WTC11 (cell line): Measurements from ENCODE around the gene TBCB. TPM values are rescaled to one million over a fixed set of nuclear protein-coding genes. Genes with fewer than 3 reads are reported as not detected.

Experiments
- ARID4B ChIP-seq: sonication (generic); formaldehyde crosslinking; IDR thresholded peaks from 2 replicates; pipeline ENCODE4 v1.8.0; 2023; ENCODE audit warnings: missing genetic modification reagents, mild to moderate bottlenecking, borderline replicate concordance
- ATF1 ChIP-seq: sonication (generic); formaldehyde crosslinking; IDR thresholded peaks from 2 replicates; pipeline ENCODE4 v1.8.1; 2023; ENCODE audit warnings: mild to moderate bottlenecking, moderate library complexity, missing genetic modification reagents
- CREB1 ChIP-seq: sonication (generic); formaldehyde crosslinking; IDR thresholded peaks from 2 replicates; pipeline ENCODE4 v1.8.0; 2023; ENCODE audit warnings: mild to moderate bottlenecking, missing genetic modification reagents
- ESRRA ChIP-seq: sonication (generic); formaldehyde crosslinking; IDR thresholded peaks from 2 replicates; pipeline ENCODE4 v1.8.1; 2022; ENCODE audit warnings: mild to moderate bottlenecking, missing genetic modification reagents, borderline replicate concordance
- FOXJ3 ChIP-seq: sonication (generic); formaldehyde crosslinking; IDR thresholded peaks from 2 replicates; pipeline ENCODE4 v1.9.0; 2021; ENCODE audit warnings: missing genetic modification reagents, mild to moderate bottlenecking, borderline replicate concordance
- HMGA2 ChIP-seq: fragments of 250-450 bp; sonication (Bioruptor Pico); IDR thresholded peaks from 2 replicates; pipeline ENCODE4 v1.4.0; 2021; ENCODE audit warnings: mild to moderate bottlenecking, moderate library complexity
- JUN ChIP-seq: sonication (generic); formaldehyde crosslinking; IDR thresholded peaks from 2 replicates; pipeline ENCODE4 v1.8.0; 2023; ENCODE audit warnings: mild to moderate bottlenecking, missing genetic modification reagents
- MLX ChIP-seq: sonication (generic); formaldehyde crosslinking; IDR thresholded peaks from 2 replicates; pipeline ENCODE4 v1.8.1; 2023; ENCODE audit warnings: mild to moderate bottlenecking, missing genetic modification reagents, moderate library complexity
- MXD4 ChIP-seq: fragments of 250-450 bp; sonication (Bioruptor Pico); IDR thresholded peaks from 2 replicates; pipeline ENCODE4 v1.8.0; 2021; ENCODE audit warnings: mild to moderate bottlenecking, moderate library complexity, borderline replicate concordance
- RELA ChIP-seq: sonication (generic); formaldehyde crosslinking; IDR thresholded peaks from 2 replicates; pipeline ENCODE4 v1.8.1; 2022; ENCODE audit warnings: missing genetic modification reagents, mild to moderate bottlenecking, borderline replicate concordance
- SP1 ChIP-seq: sonication (generic); formaldehyde crosslinking; conservative IDR thresholded peaks from 2 replicates; pipeline ENCODE4 v1.8.1; 2022; ENCODE audit warnings: missing genetic modification reagents
- TEAD1 ChIP-seq: sonication (generic); formaldehyde crosslinking; IDR thresholded peaks from 2 replicates; pipeline ENCODE4 v1.8.0; 2022; ENCODE audit warnings: mild to moderate bottlenecking, missing genetic modification reagents
- ZNF138 ChIP-seq: sonication (generic); formaldehyde crosslinking; conservative IDR thresholded peaks from 2 replicates; pipeline ENCODE4 v1.8.1; 2022; ENCODE audit warnings: mild to moderate bottlenecking, moderate library complexity, missing genetic modification reagents
- ZNF219 ChIP-seq: sonication (generic); formaldehyde crosslinking; IDR thresholded peaks from 2 replicates; pipeline ENCODE4 v1.8.0; 2023; ENCODE audit warnings: missing genetic modification reagents, mild to moderate bottlenecking, borderline replicate concordance
- ZNF317 ChIP-seq: sonication (generic); formaldehyde crosslinking; IDR thresholded peaks from 2 replicates; pipeline ENCODE4 v1.8.1; 2023; ENCODE audit warnings: low read depth, mild to moderate bottlenecking, moderate library complexity, missing genetic modification reagents, borderline replicate concordance
- ZNF423 ChIP-seq: fragments of 250-450 bp; sonication (Bioruptor Pico); IDR thresholded peaks from 2 replicates; pipeline ENCODE4 v2.1.2; 2022; ENCODE audit warnings: mild to moderate bottlenecking, moderate library complexity
- ZNF532 ChIP-seq: fragments of 250-450 bp; sonication (Bioruptor Pico); IDR thresholded peaks from 2 replicates; pipeline ENCODE4 v1.9.0; 2021; ENCODE audit warnings: mild to moderate bottlenecking, borderline replicate concordance
- ZNF671 ChIP-seq: fragments of 250-450 bp; sonication (Bioruptor Pico); IDR thresholded peaks from 2 replicates; pipeline ENCODE4 v1.8.0; 2021; ENCODE audit warnings: mild to moderate bottlenecking
- total RNA-seq: library from RNA; stranded (reverse); gene quantifications from 3 replicates; pipeline ENCODE4 v1.2.3, GENCODE V29; 2021
- TF ChIP-seq, protein P1 (sequence below): fragments of 250-450 bp; sonication (Bioruptor Pico); IDR thresholded peaks from 2 replicates; pipeline ENCODE4 v2.1.2; 2022; ENCODE audit warnings: mild to moderate bottlenecking, moderate library complexity
- TF ChIP-seq, protein P2 (sequence below): sonication (generic); formaldehyde crosslinking; IDR thresholded peaks from 2 replicates; pipeline ENCODE4 v1.8.0; 2023; ENCODE audit warnings: missing genetic modification reagents
- TF ChIP-seq, protein P3 (sequence below): sonication (generic); formaldehyde crosslinking; IDR thresholded peaks from 2 replicates; pipeline ENCODE4 v1.8.1; 2023; ENCODE audit warnings: mild to moderate bottlenecking, moderate library complexity, missing genetic modification reagents
- TF ChIP-seq, protein P4 (sequence below): sonication (generic); formaldehyde crosslinking; IDR thresholded peaks from 2 replicates; pipeline ENCODE4 v1.8.1; 2023; ENCODE audit warnings: mild to moderate bottlenecking, missing genetic modification reagents

TBCB gene
- total RNA-seq, 1 experiment from 2014 or later = 182 TPM

- TF ChIP-seq MLX (CRISPR knock-in tag) (no peak), MXD4 (no peak), ESRRA (CRISPR knock-in tag) (0 out of 2 replicates have a peak, but pooled peaks have one; percentile 29), ZNF138 (CRISPR knock-in tag) (no peak), RELA (CRISPR knock-in tag) (no peak), ZNF671 (CRISPR knock-in tag) (no peak), ZNF219 (CRISPR knock-in tag) (no peak), JUN (no peak), SP1 (CRISPR knock-in tag) (peak; percentile 93), HMGA2 (CRISPR knock-in tag) (no peak), ZNF532 (no peak), ARID4B (CRISPR knock-in tag) (peak; percentile 53; the same call in 1 of the 2 replicates), ZNF423 (CRISPR knock-in tag) (no peak), ZNF317 (CRISPR knock-in tag) (peak; percentile 3; the same call in 1 of the 2 replicates), FOXJ3 (CRISPR knock-in tag) (no peak), TEAD1 (CRISPR knock-in tag) (peak; percentile 72), ATF1 (CRISPR knock-in tag) (no peak), CREB1 (CRISPR knock-in tag) (no peak)
- TF ChIP-seq, protein P1, sequence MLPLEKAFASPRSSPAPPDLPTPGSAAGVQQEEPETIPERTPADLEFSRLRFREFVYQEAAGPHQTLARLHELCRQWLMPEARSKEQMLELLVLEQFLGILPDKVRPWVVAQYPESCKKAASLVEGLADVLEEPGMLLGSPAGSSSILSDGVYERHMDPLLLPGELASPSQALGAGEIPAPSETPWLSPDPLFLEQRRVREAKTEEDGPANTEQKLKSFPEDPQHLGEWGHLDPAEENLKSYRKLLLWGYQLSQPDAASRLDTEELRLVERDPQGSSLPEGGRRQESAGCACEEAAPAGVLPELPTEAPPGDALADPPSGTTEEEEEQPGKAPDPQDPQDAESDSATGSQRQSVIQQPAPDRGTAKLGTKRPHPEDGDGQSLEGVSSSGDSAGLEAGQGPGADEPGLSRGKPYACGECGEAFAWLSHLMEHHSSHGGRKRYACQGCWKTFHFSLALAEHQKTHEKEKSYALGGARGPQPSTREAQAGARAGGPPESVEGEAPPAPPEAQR (CRISPR knock-in tag) = no peak
- TF ChIP-seq, protein P2, sequence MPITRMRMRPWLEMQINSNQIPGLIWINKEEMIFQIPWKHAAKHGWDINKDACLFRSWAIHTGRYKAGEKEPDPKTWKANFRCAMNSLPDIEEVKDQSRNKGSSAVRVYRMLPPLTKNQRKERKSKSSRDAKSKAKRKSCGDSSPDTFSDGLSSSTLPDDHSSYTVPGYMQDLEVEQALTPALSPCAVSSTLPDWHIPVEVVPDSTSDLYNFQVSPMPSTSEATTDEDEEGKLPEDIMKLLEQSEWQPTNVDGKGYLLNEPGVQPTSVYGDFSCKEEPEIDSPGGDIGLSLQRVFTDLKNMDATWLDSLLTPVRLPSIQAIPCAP = peak; percentile 70
- TF ChIP-seq, protein P3, sequence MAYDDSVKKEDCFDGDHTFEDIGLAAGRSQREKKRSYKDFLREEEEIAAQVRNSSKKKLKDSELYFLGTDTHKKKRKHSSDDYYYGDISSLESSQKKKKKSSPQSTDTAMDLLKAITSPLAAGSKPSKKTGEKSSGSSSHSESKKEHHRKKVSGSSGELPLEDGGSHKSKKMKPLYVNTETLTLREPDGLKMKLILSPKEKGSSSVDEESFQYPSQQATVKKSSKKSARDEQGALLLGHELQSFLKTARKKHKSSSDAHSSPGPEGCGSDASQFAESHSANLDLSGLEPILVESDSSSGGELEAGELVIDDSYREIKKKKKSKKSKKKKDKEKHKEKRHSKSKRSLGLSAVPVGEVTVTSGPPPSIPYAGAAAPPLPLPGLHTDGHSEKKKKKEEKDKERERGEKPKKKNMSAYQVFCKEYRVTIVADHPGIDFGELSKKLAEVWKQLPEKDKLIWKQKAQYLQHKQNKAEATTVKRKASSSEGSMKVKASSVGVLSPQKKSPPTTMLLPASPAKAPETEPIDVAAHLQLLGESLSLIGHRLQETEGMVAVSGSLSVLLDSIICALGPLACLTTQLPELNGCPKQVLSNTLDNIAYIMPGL = no peak; the same call in 1 of the 2 replicates
- TF ChIP-seq, protein P4, sequence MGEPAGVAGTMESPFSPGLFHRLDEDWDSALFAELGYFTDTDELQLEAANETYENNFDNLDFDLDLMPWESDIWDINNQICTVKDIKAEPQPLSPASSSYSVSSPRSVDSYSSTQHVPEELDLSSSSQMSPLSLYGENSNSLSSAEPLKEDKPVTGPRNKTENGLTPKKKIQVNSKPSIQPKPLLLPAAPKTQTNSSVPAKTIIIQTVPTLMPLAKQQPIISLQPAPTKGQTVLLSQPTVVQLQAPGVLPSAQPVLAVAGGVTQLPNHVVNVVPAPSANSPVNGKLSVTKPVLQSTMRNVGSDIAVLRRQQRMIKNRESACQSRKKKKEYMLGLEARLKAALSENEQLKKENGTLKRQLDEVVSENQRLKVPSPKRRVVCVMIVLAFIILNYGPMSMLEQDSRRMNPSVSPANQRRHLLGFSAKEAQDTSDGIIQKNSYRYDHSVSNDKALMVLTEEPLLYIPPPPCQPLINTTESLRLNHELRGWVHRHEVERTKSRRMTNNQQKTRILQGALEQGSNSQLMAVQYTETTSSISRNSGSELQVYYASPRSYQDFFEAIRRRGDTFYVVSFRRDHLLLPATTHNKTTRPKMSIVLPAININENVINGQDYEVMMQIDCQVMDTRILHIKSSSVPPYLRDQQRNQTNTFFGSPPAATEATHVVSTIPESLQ (CRISPR knock-in tag) = no peak
These were observed 24.4 kb downstream of the TBCB start, which contains the start of gene CAPNS1 (continued) for GRCh38 chr19:36139473-36140303.
